ENCODE results near the gene PLS3.

The PLS3 gene

DNA sequence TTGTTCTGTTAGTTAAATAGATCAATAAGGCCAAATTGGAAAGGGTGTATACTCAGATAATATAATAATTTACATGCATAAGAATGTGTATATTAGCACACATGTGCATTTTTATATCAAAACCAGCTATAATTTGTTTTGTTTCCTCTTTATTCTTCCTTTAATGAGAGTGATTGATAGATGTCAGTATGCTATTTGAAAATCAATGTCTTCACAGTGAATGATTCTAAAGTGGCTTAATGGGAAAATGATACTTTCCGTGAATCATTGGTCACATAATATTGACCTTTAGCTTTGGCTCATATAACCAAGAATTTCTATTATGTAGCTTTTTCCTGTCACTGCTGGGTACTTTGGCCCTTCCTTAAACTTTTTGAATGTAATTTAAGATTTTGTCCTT, 48.6 kb downstream of the PLS3 start:
- H3K27me3 ChIP-seq, result no peaks in the 10 kb centered on the region
- H3K4me3 ChIP-seq, result no peak overlapping the region
- H3K36me3 ChIP-seq, result no peaks in the 10 kb centered on the region
- DNase-seq, result no peak
- H3K4me1 ChIP-seq, result peaks cover 0 to 76% (median 5%) of the 10 kb centered on the region in 4 donors
- intact Hi-C loops (cut with DNase I; ENCODE audit: low total_unique reads), result no loop called here
- H3K27ac ChIP-seq, result peak overlapping the region in 1 of 2 donors; percentile 79
- H3K9me3 ChIP-seq, result no peaks in the 10 kb centered on the region
- TF ChIP-seq, protein P1, sequence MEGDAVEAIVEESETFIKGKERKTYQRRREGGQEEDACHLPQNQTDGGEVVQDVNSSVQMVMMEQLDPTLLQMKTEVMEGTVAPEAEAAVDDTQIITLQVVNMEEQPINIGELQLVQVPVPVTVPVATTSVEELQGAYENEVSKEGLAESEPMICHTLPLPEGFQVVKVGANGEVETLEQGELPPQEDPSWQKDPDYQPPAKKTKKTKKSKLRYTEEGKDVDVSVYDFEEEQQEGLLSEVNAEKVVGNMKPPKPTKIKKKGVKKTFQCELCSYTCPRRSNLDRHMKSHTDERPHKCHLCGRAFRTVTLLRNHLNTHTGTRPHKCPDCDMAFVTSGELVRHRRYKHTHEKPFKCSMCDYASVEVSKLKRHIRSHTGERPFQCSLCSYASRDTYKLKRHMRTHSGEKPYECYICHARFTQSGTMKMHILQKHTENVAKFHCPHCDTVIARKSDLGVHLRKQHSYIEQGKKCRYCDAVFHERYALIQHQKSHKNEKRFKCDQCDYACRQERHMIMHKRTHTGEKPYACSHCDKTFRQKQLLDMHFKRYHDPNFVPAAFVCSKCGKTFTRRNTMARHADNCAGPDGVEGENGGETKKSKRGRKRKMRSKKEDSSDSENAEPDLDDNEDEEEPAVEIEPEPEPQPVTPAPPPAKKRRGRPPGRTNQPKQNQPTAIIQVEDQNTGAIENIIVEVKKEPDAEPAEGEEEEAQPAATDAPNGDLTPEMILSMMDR (IDR thresholded peaks at IDR 0.05), result no peak

DNA sequence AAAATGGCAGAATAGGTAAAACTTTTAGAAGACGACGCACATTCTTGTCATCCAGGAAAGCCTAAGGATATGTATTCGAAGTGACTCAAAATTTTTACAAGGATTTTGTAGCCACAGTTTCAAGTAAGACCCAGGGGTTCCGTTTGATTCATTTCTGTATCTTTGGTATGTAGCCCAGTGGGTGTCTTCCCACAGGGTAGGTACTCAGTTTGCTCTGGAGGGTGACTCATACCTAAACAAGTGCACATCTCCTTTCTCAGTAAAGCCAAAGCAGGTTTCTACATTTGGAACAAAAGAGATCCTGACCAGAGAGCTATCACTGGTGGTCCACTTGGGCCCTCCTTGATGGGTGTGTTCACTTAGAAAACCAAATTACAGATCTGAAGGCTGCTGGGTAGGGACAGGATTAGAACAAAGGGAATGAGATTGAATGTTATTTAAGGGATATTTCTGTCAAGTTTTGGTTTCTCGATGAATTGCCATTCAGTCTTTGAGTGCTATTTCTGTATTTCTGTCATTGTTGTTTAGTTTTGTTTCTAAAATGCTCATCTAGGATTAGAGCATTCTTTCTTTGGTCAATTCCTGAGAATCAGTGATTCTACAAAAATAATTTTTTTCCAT, 56.1 kb downstream of the PLS3 start:
- TF ChIP-seq, protein P1 (IDR thresholded peaks at IDR 0.05), result no peak
- Histone ChIP-seq H3K4me1 (peaks cover 0 to 96% (median 7%) of the 10 kb centered on the region in 4 donors), H3K27ac (peak overlapping the region; percentile 75 to 79)

DNA sequence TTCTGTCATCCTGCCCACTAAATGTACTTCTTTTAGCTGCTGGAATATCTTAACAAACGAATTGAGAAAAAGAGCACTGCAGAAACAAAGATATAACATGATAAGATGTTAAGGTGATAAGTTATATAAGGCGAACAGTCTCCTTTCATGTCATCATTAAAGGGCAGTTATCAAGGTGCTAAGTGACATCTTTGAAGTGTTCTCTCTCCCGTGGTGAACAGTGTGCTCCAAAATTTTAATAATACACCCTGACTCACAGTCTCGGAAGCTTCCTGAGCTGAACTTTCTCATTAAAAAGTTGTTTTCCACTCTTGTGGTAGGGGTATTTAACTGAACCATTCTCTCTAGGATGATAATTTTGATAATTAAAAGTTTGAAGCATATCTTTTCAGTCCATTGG, 61.6 kb downstream of the PLS3 start:
- no peak overlapping the region for H3K4me3 ChIP-seq
- intact Hi-C loops (cut with DNase I; ENCODE audit: low total_unique reads), result no loop called here
- H3K9me3 ChIP-seq, result no peaks in the 10 kb centered on the region
- peaks cover 0 to 3% (median 0%) of the 10 kb centered on the region in 3 donors for H3K36me3 ChIP-seq
- TF ChIP-seq, protein P1 (IDR thresholded peaks at IDR 0.05), result no peak
- no peak for DNase-seq
- H3K4me1 ChIP-seq, result peaks cover 0 to 97% (median under 1%) of the 10 kb centered on the region in 4 donors
- peak overlapping the region; percentile 70 to 79 for H3K27ac ChIP-seq
- H3K27me3 ChIP-seq, result no peaks in the 10 kb centered on the region

More for the DNA sequence above, 56.1 kb downstream of the PLS3 start:
- no peaks in the 10 kb centered on the region for H3K9me3 ChIP-seq
- no peak overlapping the region for H3K4me3 ChIP-seq
- H3K36me3 ChIP-seq, result no peaks in the 10 kb centered on the region
- DNase-seq, result no peak
- no peaks in the 10 kb centered on the region for H3K27me3 ChIP-seq
- intact Hi-C loops (cut with DNase I; ENCODE audit: low total_unique reads), result no loop called here

DNA sequence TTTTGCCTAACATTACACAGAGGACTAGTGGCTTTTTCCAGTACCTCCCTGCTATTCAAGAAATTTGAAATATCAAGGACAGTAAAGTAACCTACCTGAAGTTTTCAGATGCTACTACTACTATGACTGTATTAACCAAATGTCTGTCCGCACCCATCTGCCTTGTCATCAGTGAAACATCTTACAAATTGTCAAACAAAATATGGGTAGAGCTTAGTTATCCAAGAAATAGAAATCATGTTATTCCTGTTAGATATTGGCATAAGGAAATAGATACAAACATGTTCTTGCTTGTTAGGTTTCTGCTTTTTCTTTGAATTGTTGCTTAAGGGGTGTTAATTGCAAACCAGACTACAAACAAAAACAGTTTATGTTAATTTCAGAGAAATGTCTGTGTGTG, 63.9 kb downstream of the PLS3 start:
- intact Hi-C loops (cut with DNase I; ENCODE audit: low total_unique reads), result no loop called here
- Histone ChIP-seq H3K27me3 (no peaks in the 10 kb centered on the region), H3K4me1 (peaks cover 0 to 96% (median 5%) of the 10 kb centered on the region in 4 donors), H3K27ac (peak overlapping the region; percentile 62 to 79), H3K9me3 (no peaks in the 10 kb centered on the region), H3K36me3 (peaks cover 0 to 3% (median 0%) of the 10 kb centered on the region in 3 donors), H3K4me3 (no peak overlapping the region)
- no peak for DNase-seq
- TF ChIP-seq, protein P1 (IDR thresholded peaks at IDR 0.05), result no peak

DNA sequence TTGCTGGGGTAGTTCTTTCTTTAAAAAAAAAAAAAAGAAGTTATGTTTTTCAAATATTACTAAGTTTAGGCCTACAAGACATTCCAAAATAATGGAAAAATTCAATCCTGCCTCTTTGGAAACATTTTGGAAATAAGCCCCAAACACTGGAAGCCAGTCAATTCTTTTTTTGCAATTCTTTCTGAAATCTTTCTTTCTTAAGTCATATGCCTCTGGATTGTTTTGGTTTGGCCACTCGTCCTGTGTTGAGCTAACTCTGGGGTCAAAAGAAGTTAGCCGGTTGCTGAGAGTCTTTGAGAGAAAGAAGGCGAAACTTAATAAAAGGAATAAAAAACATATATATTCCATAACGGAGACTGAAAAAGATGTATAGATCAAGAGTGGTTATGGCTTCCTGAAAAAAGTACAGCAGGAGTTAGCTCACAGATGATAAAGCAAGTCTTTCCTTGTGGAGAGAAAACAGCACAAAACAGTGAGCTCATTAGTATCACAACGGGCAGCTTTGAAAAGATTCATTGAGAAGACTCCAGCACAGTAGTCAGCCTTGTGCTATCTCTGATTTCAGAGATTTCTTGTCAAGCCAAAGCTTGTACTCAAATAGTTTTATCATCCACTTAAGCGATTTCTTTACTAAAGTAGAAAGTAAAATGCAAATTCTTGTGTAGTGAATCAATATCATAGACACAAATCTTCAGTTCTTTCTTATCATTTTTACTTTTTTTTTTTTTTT, 64.8 kb downstream of the PLS3 start:
- Histone ChIP-seq H3K27ac (peak overlapping the region; percentile 62 to 79), H3K4me3 (no peak overlapping the region), H3K36me3 (peaks cover 0 to 3% (median 0%) of the 10 kb centered on the region in 3 donors), H3K27me3 (no peaks in the 10 kb centered on the region), H3K4me1 (peaks cover 0 to 94% (median 7%) of the 10 kb centered on the region in 4 donors), H3K9me3 (no peaks in the 10 kb centered on the region)
- intact Hi-C loops (cut with DNase I; ENCODE audit: low total_unique reads), result no loop called here
- TF ChIP-seq, protein P1 (IDR thresholded peaks at IDR 0.05), result no peak
- no peak for DNase-seq
